Femur (tissue), 1 donor: Measurements from ENCODE around the gene OSBPL1A.

Source experiments
- DNase-seq: peaks from one replicate; pipeline ENCODE4 v3.0.0-alpha.2; 2017

Gene OSBPL1A

DNA sequence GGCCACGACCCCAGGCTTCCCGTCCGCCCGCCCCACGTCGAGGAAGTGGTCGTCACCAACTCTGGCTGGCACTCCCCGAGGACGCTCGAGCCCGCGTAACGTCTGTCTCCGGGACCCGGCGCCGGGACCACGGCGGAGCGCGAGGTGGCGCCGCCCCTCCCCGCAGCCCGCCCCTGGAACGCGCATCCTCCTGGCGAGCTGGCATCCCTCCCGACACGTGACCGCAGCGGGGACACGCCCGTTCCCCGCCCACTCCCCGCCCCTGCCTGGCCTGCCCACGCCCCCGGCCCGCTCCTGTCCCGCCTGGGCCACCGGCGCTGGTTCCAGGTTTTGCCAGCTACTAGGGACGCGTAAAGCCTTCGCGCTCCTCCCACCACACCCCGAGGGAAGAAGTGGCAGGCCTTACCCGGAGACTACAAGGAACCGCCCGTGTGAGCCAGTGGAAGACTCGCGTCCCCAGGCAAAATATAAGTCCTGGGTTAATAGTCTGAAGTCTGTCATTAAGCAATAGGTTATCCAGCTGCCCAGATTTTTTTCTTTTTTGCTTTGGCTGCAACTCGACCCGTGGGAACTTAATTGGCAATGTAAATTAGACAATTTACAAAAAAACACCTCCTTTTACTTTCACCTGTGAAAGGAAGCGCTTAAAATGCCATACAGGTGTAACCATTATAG is at the start of gene OSBPL1A:
TSS of gene OSBPL1A (minus strand) at position 131 of the 675 bp plus-strand sequence. CDS start 20,291 bp downstream, outside the sequence.
- DNase-seq, result peak; percentile 96

DNA sequence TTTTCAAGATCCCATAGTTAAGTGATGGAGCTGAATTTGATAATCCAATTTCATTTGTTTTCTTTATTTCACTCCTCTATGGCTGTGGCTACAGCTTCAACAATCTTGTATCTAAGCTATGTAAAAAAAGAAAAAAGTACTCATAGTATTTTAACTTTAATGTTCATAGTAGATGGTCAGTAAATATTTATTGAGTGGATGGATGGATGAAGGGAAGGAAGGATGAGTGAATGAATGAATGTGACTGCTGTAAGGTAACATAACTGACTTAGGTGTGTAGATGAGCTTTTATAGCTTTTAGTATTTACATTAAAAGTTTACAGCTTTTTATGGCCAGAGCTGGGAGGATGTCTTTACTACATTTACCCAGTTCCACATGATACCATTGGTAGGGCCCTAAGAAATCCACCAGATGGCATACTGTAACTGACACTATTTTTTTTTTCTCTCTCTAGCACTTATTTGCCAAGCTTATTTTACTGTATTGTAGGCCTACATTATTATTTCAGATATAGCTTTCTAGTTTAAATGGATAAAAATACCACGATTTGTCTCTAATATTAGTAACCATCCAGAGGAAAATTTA is 49.4 kb upstream of the OSBPL1A start:
- DNase-seq, result no peak

DNA sequence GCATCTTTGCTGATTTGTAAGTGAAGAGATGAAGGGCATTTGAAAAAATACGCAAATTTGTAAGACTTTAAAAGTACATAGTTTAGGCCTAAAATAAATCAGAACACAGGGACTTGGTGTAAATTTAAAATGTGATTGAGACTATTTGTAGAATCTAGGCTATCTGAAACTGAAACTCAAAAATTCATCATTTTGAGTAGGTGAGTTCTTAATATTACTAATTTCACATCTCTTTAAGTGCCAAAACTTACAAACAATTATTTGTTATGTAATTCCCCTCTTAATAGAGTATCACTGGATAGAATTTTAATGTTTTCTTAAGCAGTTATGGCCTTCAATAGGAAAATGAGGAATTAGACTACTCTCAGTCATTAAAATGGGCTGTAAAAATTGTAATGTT is 48.8 kb upstream of the OSBPL1A start:
- DNase-seq, result no peak

DNA sequence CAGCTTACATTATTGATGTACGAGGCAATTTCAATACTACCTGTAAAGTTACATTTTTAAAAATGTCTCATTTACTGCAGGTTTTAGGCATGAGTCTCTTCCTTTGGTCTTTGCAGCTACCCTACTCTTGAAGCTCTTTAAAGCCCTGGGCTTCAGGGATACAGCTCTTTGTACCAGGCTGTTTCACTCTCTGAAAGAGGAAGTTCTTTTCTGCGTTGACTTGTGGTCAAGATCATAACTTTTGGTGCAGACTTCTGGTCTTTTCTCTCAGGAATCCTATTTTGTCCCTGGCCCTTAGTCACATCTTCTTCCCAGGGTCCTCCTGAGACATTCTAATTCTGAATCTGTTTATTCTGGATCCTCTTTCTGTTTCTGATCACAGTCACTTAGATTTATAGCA is 46.2 kb upstream of the OSBPL1A start:
- no peak for DNase-seq

DNA sequence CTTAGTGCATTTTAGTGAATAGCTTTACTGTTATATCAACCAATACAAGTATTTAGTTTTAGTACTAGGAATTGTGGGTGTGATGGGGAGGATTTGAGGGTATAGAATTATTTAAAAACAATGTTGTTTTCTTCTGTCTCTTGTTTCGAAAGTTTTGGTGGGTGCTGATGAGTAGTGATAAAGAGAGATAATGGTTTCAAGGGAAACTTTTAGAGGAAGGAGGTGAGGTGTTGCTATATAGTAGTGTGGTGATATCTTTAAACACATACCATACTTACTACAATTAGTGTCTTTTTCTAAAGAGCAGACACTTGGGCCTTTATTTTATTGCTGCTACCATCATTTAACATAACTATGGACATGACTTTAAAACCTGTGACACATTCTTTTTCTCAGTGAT is 39.3 kb upstream of the OSBPL1A start:
- no peak for DNase-seq

DNA sequence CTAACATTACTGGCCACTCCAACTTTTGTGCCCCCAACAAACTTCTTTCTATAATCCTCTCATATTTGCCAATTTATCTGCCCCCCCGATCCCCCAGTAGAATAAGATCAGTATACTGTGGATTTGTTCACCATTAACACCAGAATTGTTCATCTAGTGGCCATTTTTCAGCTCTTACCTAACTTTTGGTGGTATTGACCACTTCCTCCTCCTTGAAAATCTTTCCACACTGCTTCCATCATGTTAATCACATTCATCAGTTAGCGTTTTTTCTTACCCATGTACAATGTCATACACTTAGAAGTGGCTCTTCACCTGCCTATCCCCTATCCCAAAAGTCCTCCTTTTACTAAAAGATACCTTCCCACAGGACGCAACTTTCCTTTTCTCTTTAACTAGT is 35.0 kb upstream of the OSBPL1A start:
- DNase-seq, result no peak

DNA sequence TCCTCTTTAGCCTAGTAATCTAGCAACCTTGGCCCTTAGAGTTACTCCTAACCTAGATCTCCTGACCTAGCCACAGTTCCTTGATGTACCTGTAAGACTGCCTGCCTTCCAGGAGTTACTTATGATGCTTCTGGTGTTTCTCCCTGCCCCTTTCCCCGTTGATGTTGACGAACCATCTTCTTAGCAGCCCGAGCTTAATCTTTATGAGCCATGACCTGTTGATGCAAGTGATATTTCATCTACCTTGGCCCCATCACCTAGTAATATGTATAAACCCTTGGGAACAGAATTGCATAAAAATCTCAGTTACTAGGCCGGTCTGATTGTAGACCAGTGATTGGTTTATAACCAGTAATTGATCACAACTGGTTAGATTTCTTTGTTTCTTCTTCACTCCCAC is 31.6 kb upstream of the OSBPL1A start:
- DNase-seq, result no peak

DNA sequence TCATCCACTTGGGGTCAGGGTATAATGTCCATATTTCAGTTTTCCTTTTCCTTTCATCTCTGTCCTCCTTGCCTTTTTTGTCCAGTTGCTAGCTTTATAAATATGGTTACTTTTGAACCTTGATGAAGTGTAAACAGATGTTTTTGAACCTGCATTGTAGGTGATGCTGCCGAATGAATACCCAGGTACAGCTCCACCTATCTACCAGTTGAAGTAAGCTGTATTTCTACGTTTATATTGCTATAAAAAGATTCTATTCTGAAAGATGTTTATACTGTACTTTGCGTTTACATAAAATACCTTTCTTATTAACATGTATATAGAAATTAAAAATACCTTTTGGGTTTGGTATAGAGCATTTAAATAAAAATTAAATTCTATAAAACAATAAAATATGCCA is 31.1 kb upstream of the OSBPL1A start:
- DNase-seq, result no peak

DNA sequence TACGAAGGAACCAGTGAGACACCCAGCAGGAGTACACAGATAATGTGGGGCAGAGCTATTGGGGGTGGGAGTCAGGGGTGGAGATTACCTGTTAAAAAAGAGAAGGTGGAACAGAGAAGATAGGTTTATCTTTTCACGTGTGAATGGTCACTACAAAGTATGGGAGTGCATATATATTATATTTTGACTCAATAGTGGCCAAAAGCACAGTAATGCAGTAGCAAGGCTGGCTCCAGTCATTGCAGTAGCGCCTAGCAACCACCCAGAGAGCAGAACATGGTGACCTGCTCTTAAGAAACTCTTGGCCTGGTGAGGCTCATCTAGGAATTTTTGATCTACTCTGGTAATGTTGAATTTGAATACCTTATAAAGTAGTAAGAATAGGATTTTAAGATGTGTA is 29.9 kb upstream of the OSBPL1A start:
- no peak for DNase-seq

DNA sequence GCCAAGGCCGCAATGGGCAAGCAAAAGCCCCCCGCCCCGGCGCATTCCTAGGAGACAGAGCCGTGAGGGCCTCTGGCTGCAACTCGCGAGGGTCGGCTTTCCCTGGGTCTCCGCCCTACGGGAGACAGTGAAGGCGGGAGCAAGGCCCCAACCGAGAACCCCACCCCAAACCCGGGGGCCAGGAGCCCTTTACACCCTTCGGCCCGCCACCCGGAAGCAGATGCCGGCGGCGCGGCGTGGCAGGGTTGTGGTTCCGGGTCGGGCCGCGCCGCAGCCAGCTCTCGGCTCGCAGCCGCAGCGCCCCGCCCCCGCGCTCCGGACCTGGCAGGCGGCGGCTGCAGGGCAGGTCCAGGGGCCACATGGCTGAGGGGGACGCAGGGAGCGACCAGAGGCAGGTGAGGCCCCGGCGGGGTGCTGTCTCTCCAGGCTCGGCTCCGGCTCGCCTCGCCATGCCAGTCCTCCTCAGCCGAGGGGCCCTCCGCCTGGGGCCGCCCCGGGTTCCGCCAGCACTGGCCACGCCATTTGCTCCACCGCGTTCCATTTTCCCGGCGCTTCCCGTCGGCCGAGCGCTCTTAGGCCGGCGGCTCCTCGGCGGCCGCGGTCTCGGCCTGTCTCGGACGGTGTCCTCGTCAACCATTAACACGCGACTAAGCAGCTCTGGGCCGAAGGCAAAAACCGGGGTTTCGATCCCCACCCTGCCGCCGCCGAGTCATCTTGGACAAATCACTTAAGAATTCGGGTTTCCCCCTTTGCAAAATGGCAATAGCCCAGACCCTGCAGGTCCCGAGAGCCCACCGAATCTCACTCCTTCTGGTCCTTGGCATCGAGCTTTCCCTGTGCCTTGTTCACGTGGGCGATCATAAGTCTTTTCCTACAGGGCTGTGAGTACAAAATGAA is 29.0 kb upstream of the OSBPL1A start, which contains the start of gene IMPACT:
TSS of gene IMPACT (plus strand) at position 273 of the 897 bp plus-strand sequence. CDS start at position 360, 87 bp downstream.
- peak; percentile 89 for DNase-seq

DNA sequence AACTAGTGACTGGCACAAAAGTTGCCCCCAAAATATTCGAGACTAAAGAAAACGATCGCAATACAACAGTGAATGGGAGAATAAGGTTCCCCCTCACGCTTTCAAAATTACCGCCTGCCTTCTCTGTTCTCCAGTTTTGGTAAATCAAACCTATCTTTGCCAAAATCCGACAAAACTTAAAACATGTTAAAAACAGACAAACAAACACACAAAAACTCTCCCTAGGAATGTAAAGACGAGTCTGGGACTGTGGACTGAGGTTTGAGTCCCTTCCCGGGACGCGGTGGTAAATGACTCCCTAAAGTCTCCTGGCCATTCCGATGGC is 28.4 kb upstream of the OSBPL1A start:
- DNase-seq, result no peak

DNA sequence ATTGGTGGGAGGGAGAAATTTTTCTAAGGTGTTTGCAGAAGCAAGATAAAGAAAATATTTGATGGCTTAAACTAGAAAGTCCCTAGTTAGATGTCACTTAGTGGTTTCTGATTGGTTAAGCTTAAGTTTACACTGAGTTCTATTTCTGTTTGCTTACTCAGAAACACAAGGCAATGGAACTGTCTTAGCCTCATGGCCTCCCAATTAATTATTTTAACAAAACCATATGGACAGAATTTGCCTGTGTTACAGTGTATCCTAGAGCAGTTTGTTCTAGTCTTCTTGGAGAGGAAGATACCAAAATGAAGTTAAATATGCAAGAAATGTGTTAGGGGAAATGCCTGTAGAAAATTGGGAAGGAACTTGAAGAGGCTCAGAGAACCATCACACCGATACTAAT is 24.2 kb upstream of the OSBPL1A start:
- no peak for DNase-seq

DNA sequence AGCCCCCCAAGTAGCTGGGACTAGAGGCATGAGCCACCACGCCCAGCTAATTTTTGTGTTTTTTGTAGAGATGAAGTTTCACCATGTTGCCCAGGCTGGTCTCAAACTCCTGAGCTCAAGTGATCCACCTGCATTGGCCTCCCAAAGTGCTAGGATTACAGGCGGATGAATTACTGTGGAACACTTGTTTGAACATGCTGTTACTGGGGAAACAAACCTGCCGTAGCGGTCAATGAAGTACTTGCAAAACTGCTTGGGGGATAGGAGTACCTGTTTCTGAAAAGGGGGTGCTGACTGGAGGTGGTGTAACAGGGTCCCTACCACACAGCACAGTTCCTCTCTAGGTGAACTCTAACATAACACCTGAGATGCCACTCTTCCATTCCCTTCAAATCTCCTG is 22.9 kb upstream of the OSBPL1A start:
- DNase-seq, result no peak

DNA sequence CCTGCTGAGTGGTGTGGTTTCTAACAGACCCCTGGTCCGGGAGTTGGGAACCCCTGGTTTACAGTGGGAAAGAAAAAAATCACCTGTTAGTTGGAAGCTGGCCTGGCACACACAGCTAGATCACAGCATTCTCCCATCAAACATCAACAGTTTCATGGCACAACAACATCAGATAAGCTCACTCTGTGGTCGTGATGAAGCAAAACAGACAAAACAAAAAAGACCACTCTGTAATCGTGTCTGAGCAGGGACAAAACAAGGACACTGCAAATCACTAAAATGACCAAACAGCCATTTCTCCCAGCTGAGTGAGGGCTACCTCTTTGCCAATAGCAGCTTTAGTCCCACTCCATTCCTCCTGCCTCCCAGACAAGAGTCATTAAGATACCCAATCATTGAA is 19.9 kb upstream of the OSBPL1A start:
- no peak for DNase-seq

DNA sequence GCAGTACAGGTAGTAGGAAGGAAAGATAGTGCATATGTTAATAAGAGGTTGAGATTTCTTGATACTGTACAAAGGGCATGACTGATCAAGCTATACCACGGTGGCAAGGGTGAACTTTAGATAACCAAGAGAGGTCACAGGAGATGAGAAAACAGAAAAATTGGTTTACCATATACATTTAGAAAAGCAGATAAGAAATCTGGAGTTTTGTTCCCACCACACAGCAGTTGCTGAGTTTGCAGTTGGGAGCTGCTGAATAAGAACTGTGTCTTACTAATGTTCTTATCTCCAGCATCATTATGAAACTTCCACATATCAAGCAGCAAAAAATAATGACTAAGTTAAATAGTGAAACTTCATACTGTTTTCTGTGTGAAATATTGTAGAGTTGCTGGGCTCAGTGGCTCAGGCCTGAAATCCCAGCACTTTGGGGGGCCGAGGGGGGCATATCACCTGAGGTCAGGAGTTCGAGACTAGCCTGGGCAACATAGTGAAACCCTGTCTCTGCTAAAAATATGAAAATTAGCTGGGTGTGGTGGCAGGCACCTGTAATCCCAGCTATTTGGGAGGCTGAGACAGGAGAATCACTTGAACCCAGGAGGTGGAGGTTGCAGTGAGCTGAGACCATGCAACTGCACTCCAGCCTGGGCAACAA is 16.9 kb upstream of the OSBPL1A start:
- no peak for DNase-seq

DNA sequence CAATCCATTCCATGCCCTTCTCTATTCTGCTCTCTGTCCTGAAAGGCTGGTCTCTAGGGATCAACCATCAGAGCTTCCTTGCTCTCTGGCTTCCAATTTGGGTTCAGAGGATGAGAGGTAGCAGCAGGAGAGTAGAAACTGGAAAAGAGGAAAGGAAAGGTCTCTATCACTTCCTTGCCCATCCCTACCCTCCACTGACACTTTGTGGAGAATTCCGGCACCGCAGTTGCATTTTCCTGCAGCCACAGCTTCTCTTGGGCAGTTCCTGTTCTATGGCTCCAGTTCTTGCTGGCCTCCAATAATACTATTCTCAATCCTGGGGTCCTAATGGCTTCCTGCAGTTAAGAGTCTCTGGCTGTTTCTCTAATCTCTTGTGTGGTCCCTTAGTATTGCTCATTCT is 15.5 kb upstream of the OSBPL1A start:
- no peak for DNase-seq

DNA sequence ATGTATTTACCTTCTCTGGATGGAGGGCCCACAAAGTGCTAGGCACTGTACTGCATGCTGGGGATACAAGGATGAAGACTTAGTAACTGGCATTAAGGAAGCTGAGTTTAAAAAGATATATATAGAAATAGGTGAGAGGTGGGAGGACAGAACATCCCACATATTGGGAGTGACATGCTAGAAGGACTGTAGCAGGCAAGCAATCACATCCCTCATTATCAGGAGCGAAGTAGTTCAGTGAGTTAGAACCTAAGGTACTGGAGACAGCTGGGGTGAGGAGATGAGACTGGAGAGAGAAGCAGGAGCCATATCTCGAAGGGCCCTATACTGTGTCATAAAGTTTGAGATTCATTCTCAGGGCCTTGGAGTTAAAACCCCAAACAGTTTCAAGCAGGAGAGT is 10.9 kb upstream of the OSBPL1A start:
- no peak for DNase-seq

DNA sequence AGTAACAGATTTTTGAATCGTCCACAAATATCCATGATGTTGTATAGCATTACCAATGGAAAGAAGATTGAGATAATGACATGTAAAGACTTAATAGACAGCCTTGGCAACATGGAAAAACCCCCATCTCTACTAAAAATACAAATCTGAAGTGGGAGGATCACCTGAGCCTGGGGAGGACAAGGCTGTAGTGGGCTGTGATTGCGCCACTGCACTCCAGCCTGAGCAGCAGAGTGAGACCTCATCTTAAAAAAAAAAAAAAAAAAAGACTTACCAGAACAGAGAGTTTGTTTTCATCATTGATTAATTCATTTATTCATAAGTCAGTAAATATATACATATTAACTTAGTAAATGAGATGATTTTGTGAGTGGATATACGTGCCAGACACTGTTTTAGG is 7.0 kb upstream of the OSBPL1A start:
- DNase-seq, result no peak

DNA sequence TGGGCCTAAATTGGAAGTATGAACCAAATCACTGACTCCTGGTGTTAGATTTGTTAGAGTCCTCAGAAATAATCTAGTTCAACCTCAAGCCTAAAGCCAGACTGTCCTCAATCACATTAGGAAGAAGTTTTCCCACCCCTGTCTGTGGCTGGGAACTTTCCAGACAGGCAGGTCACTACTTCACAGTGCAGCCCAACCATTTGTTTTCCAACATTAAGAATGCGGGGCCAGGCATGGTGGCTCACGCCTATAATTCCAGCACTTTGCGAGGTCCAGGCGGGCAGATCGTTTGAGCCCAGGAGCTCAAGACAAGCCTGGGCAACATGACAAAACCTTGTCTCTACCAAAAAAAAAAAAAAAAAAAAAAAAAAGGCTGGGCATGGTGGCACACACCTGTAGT is 5.5 kb upstream of the OSBPL1A start:
- DNase-seq, result no peak

DNA sequence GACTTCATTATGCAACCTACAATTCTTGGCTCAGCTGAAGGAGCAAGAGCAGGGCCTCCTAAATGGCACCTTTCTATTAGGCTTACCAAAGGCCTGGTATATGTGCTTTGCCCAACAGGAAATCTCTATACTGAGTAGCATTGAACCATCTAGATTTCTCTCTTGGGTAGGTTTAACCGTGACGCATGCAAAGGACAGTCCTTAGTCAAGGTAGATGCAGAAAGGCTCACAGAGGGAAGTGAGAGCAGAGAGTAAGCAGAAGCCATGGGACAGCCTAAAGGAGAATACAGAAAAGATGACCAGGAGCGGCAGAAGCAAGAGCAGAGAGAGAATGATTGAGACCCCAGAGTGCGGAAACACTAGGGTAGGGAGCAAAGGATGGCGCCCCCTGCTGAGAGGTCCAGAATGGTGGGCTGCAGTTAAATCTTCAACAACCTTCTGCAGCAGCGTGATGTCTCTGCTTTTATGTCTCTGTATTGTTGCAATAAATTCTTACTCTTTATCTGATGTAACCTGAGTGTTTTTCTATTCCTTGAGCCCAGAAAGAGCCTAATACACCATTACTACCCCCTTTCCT is 4.7 kb upstream of the OSBPL1A start:
- DNase-seq, result no peak

DNA sequence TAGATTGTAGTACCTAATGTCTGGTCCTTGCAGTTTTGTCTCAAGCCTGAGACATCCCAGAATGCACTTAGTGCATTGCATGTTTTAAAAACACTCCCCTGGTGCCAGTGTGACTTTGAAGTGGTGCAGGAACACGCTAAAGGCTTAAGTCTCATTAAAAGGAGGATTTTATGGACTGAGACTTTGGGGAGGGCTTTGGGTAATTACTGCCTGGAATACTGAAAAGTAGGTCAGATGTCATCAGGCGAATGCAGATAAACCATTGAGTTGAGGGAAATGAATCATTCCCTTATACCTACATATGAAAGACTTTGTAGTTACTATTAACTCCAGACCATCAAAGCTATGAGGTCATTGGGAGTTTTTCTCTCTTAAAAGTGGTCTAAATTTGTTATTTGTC is 3.0 kb upstream of the OSBPL1A start:
- DNase-seq, result no peak

DNA sequence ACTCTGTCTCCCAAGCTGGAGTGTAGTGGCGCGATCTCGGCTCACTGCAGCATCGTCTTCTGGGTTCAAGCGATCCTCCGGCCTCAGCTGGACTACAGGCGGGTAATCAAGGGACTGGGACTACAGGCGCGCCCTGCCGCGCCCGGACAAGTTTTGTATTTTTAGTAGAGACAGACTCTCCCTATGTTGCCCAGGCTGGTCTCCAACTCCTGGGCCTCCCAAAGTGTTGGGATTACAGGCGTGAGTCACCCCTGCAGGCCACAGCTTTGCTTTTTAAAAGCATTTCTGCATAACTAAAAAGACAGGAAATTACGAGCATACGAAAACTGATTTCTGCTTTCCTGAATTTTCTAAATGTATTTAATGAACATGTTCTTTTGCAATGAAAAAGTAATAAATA is 916 bp upstream of the OSBPL1A start:
- DNase-seq, result no peak

DNA sequence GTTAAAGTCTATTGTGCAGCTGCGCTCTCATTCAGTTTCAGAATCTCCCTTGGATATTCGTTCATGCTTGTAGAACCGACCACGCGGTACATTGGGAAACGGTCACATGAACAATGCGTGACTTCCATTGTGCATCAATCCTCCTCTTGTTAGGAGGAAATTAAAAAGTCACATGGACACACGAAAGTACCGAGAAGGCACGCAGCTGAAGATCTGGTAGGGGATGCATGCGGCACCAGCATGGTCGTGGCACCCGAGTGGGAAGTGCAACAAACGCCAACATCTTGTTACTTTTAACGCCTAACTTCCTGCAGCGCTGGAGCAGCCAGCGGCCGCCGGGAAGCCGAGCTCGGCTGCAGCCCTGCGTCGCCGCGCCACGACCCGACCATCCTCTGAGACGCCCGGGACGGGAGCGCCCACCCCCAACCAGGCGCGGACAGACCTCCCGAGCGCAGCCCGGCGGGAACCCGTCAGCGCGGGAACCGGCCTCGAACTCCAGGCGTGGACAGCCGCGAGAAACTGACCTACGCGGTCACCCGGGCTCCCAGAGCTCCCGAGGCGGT is 412 bp downstream of the OSBPL1A start:
- peak; percentile 71 for DNase-seq
